Measurements from ENCODE around the gene WWOX.

The WWOX gene

DNA sequence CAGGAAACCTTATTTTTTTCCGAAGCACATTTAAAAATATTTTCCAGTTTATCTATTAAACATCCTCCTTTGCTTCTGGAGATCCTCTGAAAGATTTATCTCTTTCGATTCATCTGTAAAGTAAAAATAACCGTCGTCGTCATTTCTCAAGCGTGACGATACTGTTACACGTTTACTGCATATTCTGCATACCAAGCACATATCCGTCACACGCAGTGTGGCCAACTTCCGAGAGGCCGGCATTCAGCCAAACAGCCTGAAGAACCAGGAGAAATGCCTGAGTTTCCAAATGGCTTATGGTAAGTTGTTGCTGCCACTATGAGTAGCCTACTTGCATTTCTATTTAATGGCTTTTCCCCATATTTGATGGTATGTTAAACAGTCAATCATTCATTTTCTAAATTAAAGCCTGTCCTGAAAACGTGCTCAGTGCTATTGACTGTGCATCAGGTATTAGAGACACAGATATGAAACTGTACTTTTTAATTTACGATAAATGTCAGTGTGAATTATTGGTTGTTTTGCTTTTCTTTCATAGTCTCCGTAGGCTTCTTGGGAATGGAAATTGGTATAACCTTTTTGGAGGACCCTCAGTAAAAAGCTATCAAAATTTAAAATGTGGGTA is 275.7 kb downstream of the WWOX start:
- H3K27me3 ChIP-seq (ENCODE audit: control insufficient read depth in 1 of 2, insufficient read depth in 2 of 2, low read length in 2 of 2) = no peaks in the 10 kb centered on the region
- H3K36me3 ChIP-seq (ENCODE audit: control insufficient read depth in 2 of 2, insufficient read depth in 2 of 2, low read length in 2 of 2) = no peaks in the 10 kb centered on the region
- H3K27ac ChIP-seq (ENCODE audit: low read length) = no peak overlapping the region
- no peaks in the 10 kb centered on the region for H3K9me3 ChIP-seq (ENCODE audit: control insufficient read depth in 2 of 2, low read length in 2 of 2)
- H3K4me3 ChIP-seq (ENCODE audit: low read length in 2 of 2) = no peak overlapping the region
- no peaks in the 10 kb centered on the region for H3K4me1 ChIP-seq (ENCODE audit: control insufficient read depth, insufficient read depth, low read length)
- no peak overlapping the region for H3K9ac ChIP-seq (ENCODE audit: low read length in 2 of 2)

DNA sequence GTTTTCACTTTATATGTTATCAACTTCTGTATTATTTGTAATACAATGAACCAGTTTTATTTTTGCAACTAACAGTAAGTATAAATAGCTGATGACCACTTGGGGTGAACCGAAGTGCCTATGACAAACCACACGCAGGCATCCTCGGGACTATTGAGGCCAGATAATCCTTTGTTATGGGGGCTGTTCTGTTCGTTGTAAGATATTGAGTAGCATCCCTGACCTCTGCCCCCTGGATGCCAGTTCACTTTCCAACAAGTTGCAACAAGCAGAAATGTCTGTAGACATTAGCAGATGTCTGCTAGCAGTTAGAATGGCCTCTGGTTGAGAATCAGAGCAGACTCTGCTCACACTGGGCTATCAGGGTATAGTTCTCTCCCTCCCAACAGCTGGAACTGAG is 277.0 kb downstream of the WWOX start:
- Histone ChIP-seq H3K4me1 (ENCODE audit: control insufficient read depth, insufficient read depth, low read length) (no peaks in the 10 kb centered on the region), H3K9me3 (ENCODE audit: control insufficient read depth in 2 of 2, low read length in 2 of 2) (no peaks in the 10 kb centered on the region), H3K27ac (ENCODE audit: low read length) (no peak overlapping the region), H3K4me3 (ENCODE audit: low read length in 2 of 2) (no peak overlapping the region), H3K36me3 (ENCODE audit: control insufficient read depth in 2 of 2, insufficient read depth in 2 of 2, low read length in 2 of 2) (no peaks in the 10 kb centered on the region), H3K9ac (ENCODE audit: low read length in 2 of 2) (no peak overlapping the region), H3K27me3 (ENCODE audit: control insufficient read depth in 1 of 2, insufficient read depth in 2 of 2, low read length in 2 of 2) (no peaks in the 10 kb centered on the region)

DNA sequence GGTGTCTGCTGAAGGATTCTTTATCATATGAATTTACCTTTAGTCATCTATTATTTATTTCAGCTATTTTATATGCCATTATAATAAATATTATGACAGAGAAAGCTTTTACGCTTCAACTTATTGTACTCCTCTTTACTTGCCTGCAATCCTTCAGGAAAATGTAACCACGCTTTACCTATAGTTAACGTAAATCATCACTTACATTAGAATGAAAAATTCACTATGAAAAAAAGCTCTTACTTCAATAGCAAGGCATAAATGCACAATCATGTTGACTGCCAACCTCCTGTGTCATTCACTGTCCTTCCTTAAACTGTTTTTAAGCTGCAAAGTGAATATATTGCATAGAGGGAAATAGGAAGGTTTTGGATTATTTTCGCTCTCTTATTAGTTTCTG is 277.9 kb downstream of the WWOX start:
- Histone ChIP-seq H3K4me3 (ENCODE audit: low read length in 2 of 2) (no peak overlapping the region), H3K27me3 (ENCODE audit: control insufficient read depth in 1 of 2, insufficient read depth in 2 of 2, low read length in 2 of 2) (no peaks in the 10 kb centered on the region), H3K36me3 (ENCODE audit: control insufficient read depth in 2 of 2, insufficient read depth in 2 of 2, low read length in 2 of 2) (no peaks in the 10 kb centered on the region), H3K4me1 (ENCODE audit: control insufficient read depth, insufficient read depth, low read length) (no peaks in the 10 kb centered on the region), H3K27ac (ENCODE audit: low read length) (no peak overlapping the region), H3K9ac (ENCODE audit: low read length in 2 of 2) (no peak overlapping the region), H3K9me3 (ENCODE audit: control insufficient read depth in 2 of 2, low read length in 2 of 2) (no peaks in the 10 kb centered on the region)

DNA sequence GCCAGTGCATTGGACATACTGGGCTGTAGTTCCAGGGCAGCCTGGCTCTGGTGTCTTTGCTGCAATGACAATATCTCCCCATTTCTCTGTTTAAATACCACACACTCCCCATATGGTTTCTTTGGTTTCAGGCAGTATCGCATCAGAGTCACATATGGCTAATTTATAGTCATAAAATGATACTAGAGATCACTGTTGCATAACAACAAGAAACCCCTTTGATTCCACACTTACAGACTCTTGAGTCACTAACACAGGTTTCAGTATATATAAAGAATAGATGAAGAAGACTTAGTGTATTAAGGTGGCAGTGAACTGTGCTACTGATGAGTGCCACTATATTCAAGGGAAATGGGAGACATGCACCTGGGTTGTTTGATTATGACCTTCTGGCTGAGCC is 281.6 kb downstream of the WWOX start:
- Histone ChIP-seq H3K9ac (ENCODE audit: low read length in 2 of 2) (no peak overlapping the region), H3K36me3 (ENCODE audit: control insufficient read depth in 2 of 2, insufficient read depth in 2 of 2, low read length in 2 of 2) (no peaks in the 10 kb centered on the region), H3K27me3 (ENCODE audit: control insufficient read depth in 1 of 2, insufficient read depth in 2 of 2, low read length in 2 of 2) (no peaks in the 10 kb centered on the region), H3K4me1 (ENCODE audit: control insufficient read depth, insufficient read depth, low read length) (no peaks in the 10 kb centered on the region), H3K4me3 (ENCODE audit: low read length in 2 of 2) (no peak overlapping the region), H3K27ac (ENCODE audit: low read length) (no peak overlapping the region), H3K9me3 (ENCODE audit: control insufficient read depth in 2 of 2, low read length in 2 of 2) (no peaks in the 10 kb centered on the region)

DNA sequence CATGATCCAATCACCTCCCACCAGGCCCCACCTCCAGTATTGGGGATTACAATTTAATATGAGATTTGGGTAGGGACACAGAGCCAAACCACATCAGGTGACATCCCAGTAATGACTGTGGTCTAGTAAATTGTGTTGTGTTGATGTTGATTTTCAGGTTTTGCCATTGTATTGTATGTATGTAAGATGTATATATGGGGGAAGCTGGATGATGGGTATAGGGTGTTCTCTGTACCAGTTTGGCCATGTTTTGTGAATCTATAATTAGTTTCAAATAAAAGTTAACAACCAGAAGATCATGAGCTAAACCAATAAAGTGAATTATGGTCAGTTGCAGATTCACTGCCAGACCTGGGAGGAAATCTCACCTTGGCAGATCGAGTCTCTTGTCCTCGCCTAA is 283.7 kb downstream of the WWOX start:
- H3K4me3 ChIP-seq (ENCODE audit: low read length in 2 of 2) = no peak overlapping the region
- no peaks in the 10 kb centered on the region for H3K9me3 ChIP-seq (ENCODE audit: control insufficient read depth in 2 of 2, low read length in 2 of 2)
- H3K27ac ChIP-seq (ENCODE audit: low read length) = no peak overlapping the region
- no peak overlapping the region for H3K9ac ChIP-seq (ENCODE audit: low read length in 2 of 2)
- peaks cover 2% of the 10 kb centered on the region for H3K4me1 ChIP-seq (ENCODE audit: control insufficient read depth, insufficient read depth, low read length)
- no peaks in the 10 kb centered on the region for H3K27me3 ChIP-seq (ENCODE audit: control insufficient read depth in 1 of 2, insufficient read depth in 2 of 2, low read length in 2 of 2)
- H3K36me3 ChIP-seq (ENCODE audit: control insufficient read depth in 2 of 2, insufficient read depth in 2 of 2, low read length in 2 of 2) = no peaks in the 10 kb centered on the region

DNA sequence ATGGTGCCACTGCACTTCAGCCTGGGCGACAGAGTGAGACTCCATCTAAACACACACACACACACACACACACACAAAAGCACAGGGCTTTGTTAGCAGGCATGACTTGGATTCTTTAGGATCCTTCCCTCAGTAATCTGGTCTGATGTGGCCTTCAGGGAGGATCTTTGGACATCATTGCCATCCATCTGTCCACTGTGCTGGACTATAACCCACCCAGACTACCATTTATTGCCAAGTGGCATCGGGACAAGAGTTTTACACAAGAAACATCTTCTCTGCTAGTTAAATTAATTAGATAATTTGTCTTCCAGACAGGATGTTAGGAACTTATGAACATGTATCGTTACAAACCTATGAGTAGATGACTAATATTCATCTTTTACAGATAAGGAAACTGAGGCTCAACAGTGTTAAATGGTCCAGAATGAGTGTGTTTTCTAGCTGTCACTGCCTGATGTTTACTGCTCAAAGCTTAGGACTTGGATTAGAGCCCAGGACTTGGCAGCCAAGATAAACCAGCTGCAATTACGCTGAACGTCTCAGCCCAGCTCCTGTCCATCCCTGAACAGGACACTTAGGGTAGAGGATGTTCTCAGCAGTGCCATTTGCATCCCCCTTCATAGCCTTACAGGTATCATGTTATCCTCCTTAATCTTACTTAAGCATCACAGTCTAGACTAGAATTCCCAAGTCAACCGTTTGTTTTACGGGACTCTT is 285.8 kb downstream of the WWOX start:
- no peak overlapping the region for H3K4me3 ChIP-seq (ENCODE audit: low read length in 2 of 2)
- no peaks in the 10 kb centered on the region for H3K27me3 ChIP-seq (ENCODE audit: control insufficient read depth in 1 of 2, insufficient read depth in 2 of 2, low read length in 2 of 2)
- no peak overlapping the region for H3K9ac ChIP-seq (ENCODE audit: low read length in 2 of 2)
- H3K4me1 ChIP-seq (ENCODE audit: control insufficient read depth, insufficient read depth, low read length) = peaks cover 8% of the 10 kb centered on the region
- no peaks in the 10 kb centered on the region for H3K9me3 ChIP-seq (ENCODE audit: control insufficient read depth in 2 of 2, low read length in 2 of 2)
- no peak overlapping the region for H3K27ac ChIP-seq (ENCODE audit: low read length)
- no peaks in the 10 kb centered on the region for H3K36me3 ChIP-seq (ENCODE audit: control insufficient read depth in 2 of 2, insufficient read depth in 2 of 2, low read length in 2 of 2)

DNA sequence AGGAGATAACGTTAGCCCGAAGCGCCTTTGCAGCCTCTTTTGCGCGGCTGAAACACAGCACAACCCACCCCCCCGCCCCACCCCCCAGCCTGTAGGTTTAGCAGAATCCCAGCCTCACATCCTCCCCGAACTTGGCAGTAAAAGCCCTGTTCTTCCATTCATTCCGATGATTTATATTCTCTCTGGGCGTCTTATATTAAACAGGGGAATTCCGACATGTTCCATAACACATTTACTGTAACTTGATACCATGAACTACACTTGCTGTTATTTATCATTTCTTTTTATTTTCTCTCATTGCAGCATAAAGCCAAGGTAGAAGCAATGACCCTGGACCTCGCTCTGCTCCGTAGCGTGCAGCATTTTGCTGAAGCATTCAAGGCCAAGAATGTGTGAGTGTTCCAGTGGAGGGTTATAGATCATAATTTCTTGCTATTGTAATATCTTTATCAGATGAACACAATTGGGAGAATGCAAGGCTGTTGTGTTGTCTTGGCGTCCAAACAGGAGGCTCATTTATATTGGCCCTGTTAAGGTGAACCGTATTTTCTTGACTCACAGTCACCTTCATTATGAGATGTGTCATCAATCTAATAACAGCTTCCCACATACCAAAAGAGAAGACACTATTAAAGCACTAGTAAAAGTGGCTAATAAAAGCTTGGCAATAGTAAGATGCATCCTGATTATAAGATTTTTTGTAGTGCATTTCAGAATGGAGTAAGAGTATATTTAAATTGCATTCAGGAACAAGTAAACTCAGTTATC is 287.3 kb downstream of the WWOX start:
- Histone ChIP-seq H3K27ac (ENCODE audit: low read length) (no peak overlapping the region), H3K4me1 (ENCODE audit: control insufficient read depth, insufficient read depth, low read length) (peaks cover 8% of the 10 kb centered on the region), H3K36me3 (ENCODE audit: control insufficient read depth in 2 of 2, insufficient read depth in 2 of 2, low read length in 2 of 2) (no peaks in the 10 kb centered on the region)

DNA sequence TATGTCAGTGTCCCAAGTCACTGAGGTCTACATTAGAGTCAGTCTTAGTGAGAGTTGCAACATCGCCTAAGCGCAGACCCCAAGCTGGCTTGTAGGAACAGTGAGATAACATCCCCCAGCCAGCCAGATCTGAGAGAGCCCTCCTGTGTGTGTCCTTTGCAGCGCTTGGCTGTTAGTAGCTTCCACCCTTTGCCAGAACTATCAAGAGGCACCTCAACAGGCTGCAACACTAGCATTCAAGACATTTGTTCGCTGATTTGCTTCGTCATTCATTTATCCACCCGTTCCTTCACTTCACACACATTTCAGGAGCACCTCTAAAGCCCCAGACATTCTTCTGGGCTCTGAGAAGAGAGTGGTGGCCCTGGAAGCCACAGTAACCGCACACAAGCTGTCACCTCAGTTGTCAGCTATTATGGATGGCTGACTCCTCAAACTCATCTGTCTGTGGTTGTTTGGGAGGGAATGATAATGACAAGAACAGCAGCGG is 289.6 kb downstream of the WWOX start:
- Histone ChIP-seq H3K9me3 (ENCODE audit: control insufficient read depth in 2 of 2, low read length in 2 of 2) (no peaks in the 10 kb centered on the region), H3K9ac (ENCODE audit: low read length in 2 of 2) (no peak overlapping the region), H3K27ac (ENCODE audit: low read length) (no peak overlapping the region), H3K4me1 (ENCODE audit: control insufficient read depth, insufficient read depth, low read length) (peaks cover 11% of the 10 kb centered on the region), H3K36me3 (ENCODE audit: control insufficient read depth in 2 of 2, insufficient read depth in 2 of 2, low read length in 2 of 2) (no peaks in the 10 kb centered on the region), H3K4me3 (ENCODE audit: low read length in 2 of 2) (no peak overlapping the region), H3K27me3 (ENCODE audit: control insufficient read depth in 1 of 2, insufficient read depth in 2 of 2, low read length in 2 of 2) (no peaks in the 10 kb centered on the region)

More for the DNA sequence above, 287.3 kb downstream of the WWOX start:
- H3K9ac ChIP-seq (ENCODE audit: low read length in 2 of 2) = no peak overlapping the region
- no peak overlapping the region for H3K4me3 ChIP-seq (ENCODE audit: low read length in 2 of 2)
- no peaks in the 10 kb centered on the region for H3K9me3 ChIP-seq (ENCODE audit: control insufficient read depth in 2 of 2, low read length in 2 of 2)
- no peaks in the 10 kb centered on the region for H3K27me3 ChIP-seq (ENCODE audit: control insufficient read depth in 1 of 2, insufficient read depth in 2 of 2, low read length in 2 of 2)

DNA sequence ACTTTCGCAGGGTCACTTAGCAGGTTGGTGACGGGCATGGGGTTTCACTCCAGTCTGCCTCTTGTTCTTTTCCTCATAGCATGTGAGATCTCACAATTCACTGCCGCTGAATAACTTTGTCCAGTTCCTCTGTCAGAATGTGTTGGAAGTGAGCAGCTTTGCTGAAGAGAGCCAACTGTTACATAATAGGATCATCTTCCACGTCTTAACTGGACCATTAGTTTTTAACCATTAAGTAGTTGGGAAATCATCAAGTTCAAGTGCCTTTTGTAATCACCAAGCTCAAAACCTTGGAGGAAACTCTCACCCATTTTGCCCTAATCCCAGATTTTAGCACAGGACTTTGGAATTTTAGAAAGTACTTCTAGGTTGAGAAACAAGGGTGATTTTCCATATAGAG is 290.6 kb downstream of the WWOX start:
- Histone ChIP-seq H3K9me3 (ENCODE audit: control insufficient read depth in 2 of 2, low read length in 2 of 2) (no peaks in the 10 kb centered on the region), H3K36me3 (ENCODE audit: control insufficient read depth in 2 of 2, insufficient read depth in 2 of 2, low read length in 2 of 2) (no peaks in the 10 kb centered on the region), H3K9ac (ENCODE audit: low read length in 2 of 2) (no peak overlapping the region), H3K27ac (ENCODE audit: low read length) (no peak overlapping the region), H3K4me1 (ENCODE audit: control insufficient read depth, insufficient read depth, low read length) (peaks cover 11% of the 10 kb centered on the region), H3K27me3 (ENCODE audit: control insufficient read depth in 1 of 2, insufficient read depth in 2 of 2, low read length in 2 of 2) (no peaks in the 10 kb centered on the region), H3K4me3 (ENCODE audit: low read length in 2 of 2) (no peak overlapping the region)

DNA sequence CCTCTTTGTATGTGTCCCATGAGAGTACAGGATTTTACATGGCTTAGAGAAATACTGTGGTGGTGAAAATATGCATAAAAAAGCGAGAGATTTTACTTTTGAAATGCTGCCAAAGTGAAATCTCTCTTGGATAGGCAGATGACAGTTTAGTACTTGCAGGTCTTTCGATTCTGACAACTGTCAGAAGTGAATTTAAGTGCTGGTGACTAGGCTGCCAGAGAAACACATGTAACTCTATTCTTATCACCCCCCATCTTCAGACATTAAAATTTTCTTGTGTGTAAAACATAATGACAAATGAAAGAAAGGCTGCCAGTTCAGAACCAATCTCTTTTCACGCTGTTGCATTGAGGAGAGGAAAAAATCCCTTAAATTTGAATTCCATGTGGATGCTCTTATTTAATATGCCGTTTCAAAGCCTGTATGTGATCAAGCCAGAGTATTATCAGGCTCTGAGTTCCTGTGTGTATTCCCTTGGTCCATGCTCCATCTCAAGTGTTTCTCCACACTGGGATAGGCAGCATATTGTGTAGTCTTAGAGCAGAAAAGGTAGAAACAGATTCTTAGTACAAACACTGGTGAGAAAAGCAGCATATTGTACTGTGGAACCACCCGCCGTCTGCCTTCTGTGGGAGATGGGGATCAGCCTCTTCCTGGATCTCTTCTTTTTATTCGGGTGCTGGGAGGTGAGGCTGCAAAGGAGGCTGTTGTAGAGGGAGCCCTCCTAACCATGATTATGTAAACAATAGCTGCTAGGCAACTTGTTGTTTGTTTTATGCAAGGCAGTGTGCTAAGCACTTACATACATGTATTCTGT is 291.3 kb downstream of the WWOX start:
- no peaks in the 10 kb centered on the region for H3K27me3 ChIP-seq (ENCODE audit: control insufficient read depth in 1 of 2, insufficient read depth in 2 of 2, low read length in 2 of 2)
- H3K4me1 ChIP-seq (ENCODE audit: control insufficient read depth, insufficient read depth, low read length) = peaks cover 11% of the 10 kb centered on the region
- no peak overlapping the region for H3K27ac ChIP-seq (ENCODE audit: low read length)
- H3K9ac ChIP-seq (ENCODE audit: low read length in 2 of 2) = no peak overlapping the region
- no peaks in the 10 kb centered on the region for H3K36me3 ChIP-seq (ENCODE audit: control insufficient read depth in 2 of 2, insufficient read depth in 2 of 2, low read length in 2 of 2)
- no peaks in the 10 kb centered on the region for H3K9me3 ChIP-seq (ENCODE audit: control insufficient read depth in 2 of 2, low read length in 2 of 2)
- no peak overlapping the region for H3K4me3 ChIP-seq (ENCODE audit: low read length in 2 of 2)
